ENCODE results near the gene UBC. TPM values are rescaled to one million over a fixed set of nuclear protein-coding genes. Genes with fewer than 3 reads are reported as not detected.
A peak's percentile ranks its signal among the peaks of the same experiment; 100 is the strongest.

The UBC gene
- total and polyA plus RNA-seq, 9 of the 15 experiments (the other 6 are each of a cell fraction or from before 2014, with no cell fraction given), result 533 to 1,153 (median 813) TPM

DNA sequence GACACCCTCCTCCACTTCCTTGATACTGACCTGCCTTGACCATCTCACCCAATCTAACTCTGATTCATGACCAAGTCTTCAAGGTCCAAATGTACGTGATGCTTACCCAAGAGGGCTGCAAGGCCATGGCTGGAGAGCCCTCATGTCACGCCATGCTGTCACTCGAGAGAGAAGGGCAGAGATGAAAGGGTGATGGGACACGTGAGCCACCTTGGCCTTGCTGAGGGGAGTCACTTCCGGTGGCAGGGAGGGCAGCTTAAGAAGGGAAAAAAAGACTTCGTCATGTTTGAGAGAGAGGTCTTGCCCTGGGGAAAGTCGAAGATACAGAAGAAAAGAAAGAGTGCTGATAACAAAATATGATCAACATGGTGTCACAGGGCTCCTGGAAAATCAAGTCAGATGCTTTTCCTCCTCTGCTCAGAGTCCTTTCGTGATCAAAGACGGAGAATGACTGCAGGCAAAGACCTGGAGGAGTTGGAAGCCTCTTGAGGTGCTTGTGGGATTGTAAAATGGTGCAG, 47.5 kb downstream of the UBC start (continued):
- TF ChIP-seq ATF2 (CRISPR knock-in tag; IDR thresholded peaks at IDR 0.05) (no peak), ETV6 (IDR thresholded peaks at IDR 0.05; ENCODE audit: borderline replicate concordance in 1 of 2, low read depth in 2 of 2, low read length in 1 of 2) (no peak), ETV6 (CRISPR knock-in tag; IDR thresholded peaks at IDR 0.05; ENCODE audit: borderline replicate concordance) (no peak), MLX (CRISPR knock-in tag; conservative IDR thresholded peaks at IDR 0.05) (0 out of 4 replicates have a peak, but pooled peaks of 1 of the 2 experiments have one; percentile 50), MECOM (CRISPR knock-in tag; IDR thresholded peaks at IDR 0.05) (no peak; the same call in 1 of the 2 replicates), MAFG (tag; conservative IDR thresholded peaks at IDR 0.05) (no peak), ZNF253 (CRISPR knock-in tag; conservative IDR thresholded peaks at IDR 0.05) (no peak), CBX3 (IDR thresholded peaks at IDR 0.05; ENCODE audit: borderline replicate concordance in 1 of 2, low read length in 2 of 2) (0 out of 3 replicates have a peak, but pooled peaks of 1 of the 2 experiments have one; percentile 2), TAF15 (IDR thresholded peaks at IDR 0.05; ENCODE audit: low read depth, low read length) (no peak), TAF7 (tag; IDR thresholded peaks at IDR 0.05) (peak; percentile 36; the same call in 1 of the 2 replicates), GABPA (tag; conservative IDR thresholded peaks at IDR 0.05; ENCODE audit: low read depth) (peak; percentile 73), DACH1 (IDR thresholded peaks at IDR 0.05; ENCODE audit: partially characterized antibody) (no peak), ZNF224 (CRISPR knock-in tag; IDR thresholded peaks at IDR 0.05) (no peak), POLR3A (IDR thresholded peaks at IDR 0.05; ENCODE audit: borderline replicate concordance, extremely low read depth, insufficient read depth, insufficient read length) (no peak), ZNF79 (CRISPR knock-in tag; IDR thresholded peaks at IDR 0.05; ENCODE audit: low read depth) (0 out of 2 replicates have a peak, but pooled peaks have one; percentile 58), XRCC3 (IDR thresholded peaks at IDR 0.05) (no peak), ZNF354B (CRISPR knock-in tag; IDR thresholded peaks at IDR 0.05) (no peak)

All from K562 (cell line).